Measurements from ENCODE around the gene TPST1.

Gene TPST1

GRCh38 chr7:66281678-66282590, 76.8 kb downstream of the TPST1 start:
- no peak for TF ChIP-seq CTCF (conservative IDR thresholded peaks at IDR 0.05; ENCODE audit: low read depth, low read length)
- H3K4me3 ChIP-seq (ENCODE audit: low read depth, low read length) = no peak overlapping the region
- peak; percentile 95 for DNase-seq (ENCODE audit: low read depth)

GRCh38 chr7:66282591-66282935, 77.4 kb downstream of the TPST1 start:
- no peak for DNase-seq (ENCODE audit: low read depth)
- no peak overlapping the region for H3K4me3 ChIP-seq (ENCODE audit: low read depth, low read length)
- no peak for TF ChIP-seq CTCF (conservative IDR thresholded peaks at IDR 0.05; ENCODE audit: low read depth, low read length)

- TF ChIP-seq CTCF (conservative IDR thresholded peaks at IDR 0.05; ENCODE audit: low read depth, low read length) = no peak
- no peak overlapping the region for H3K4me3 ChIP-seq (ENCODE audit: low read depth, low read length)
- peak; percentile 86 for DNase-seq (ENCODE audit: low read depth)
These were observed 78.1 kb downstream of the TPST1 start for GRCh38 chr7:66283003-66283920.

- no peak for TF ChIP-seq CTCF (conservative IDR thresholded peaks at IDR 0.05; ENCODE audit: low read depth, low read length)
- no peak overlapping the region for H3K4me3 ChIP-seq (ENCODE audit: low read depth, low read length)
- peak; percentile 88 for DNase-seq (ENCODE audit: low read depth)
These were observed 90.9 kb downstream of the TPST1 start for GRCh38 chr7:66296001-66296521.

GRCh38 chr7:66296557-66296956, 91.4 kb downstream of the TPST1 start:
- DNase-seq (ENCODE audit: low read depth) = peak; percentile 54
- no peak for TF ChIP-seq CTCF (conservative IDR thresholded peaks at IDR 0.05; ENCODE audit: low read depth, low read length)
- no peak overlapping the region for H3K4me3 ChIP-seq (ENCODE audit: low read depth, low read length)

- no peak for DNase-seq (ENCODE audit: low read depth)
These were observed 92.4 kb downstream of the TPST1 start for GRCh38 chr7:66297579-66297978.

More at GRCh38 chr7:66297579-66297978, 92.4 kb downstream of the TPST1 start:
- TF ChIP-seq CTCF (conservative IDR thresholded peaks at IDR 0.05; ENCODE audit: low read depth, low read length) = no peak
- H3K4me3 ChIP-seq (ENCODE audit: low read depth, low read length) = no peak overlapping the region

Data from choroid plexus epithelial cell (primary cell).